22Rv1 (cell line): ENCODE data around the gene RGS6.

Experiments used
- H3K27ac ChIP-seq: fragments of 450-650 bp; 2 replicates; pipeline ENCODE4 v1.5.1; 2017
- CTCF ChIP-seq: fragments of 450-650 bp; IDR thresholded peaks from 2 replicates; pipeline ENCODE4 v1.5.1; 2017; ENCODE audit warnings: mild to moderate bottlenecking
- ZFX ChIP-seq: fragments of 450-650 bp; IDR thresholded peaks from 2 replicates; pipeline ENCODE4 v1.6.1; 2017; ENCODE audit warnings: antibody characterized with exemption, borderline replicate concordance

Gene RGS6

DNA sequence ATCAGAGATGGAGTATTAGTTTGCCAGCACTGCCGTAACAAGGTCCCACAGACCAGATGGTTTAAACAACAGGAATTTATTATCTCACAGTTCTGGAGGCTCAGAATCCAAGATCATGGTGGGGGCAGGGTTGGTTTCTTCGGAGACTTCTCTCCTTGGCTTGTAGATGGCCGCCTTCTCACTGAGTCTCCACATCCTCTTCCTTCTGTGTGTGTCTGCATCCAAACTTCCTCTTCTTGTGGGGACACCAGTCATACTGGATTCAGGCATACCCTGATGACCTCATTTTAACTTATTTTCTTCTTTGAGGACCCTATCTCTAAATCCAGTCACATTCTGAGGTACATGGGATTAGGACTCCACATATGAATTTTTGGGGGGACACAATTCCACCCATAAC lies 455.5 kb downstream of the RGS6 start:
- no peak for TF ChIP-seq ZFX
- TF ChIP-seq CTCF = no peak

GRCh38 chr14:72389200-72389599 lies 457.0 kb downstream of the RGS6 start:
- TF ChIP-seq CTCF = no peak
- no peak for TF ChIP-seq ZFX
- H3K27ac ChIP-seq = no peak overlapping the region

More for the DNA sequence above, 455.5 kb downstream of the RGS6 start:
- H3K27ac ChIP-seq = no peak overlapping the region

DNA sequence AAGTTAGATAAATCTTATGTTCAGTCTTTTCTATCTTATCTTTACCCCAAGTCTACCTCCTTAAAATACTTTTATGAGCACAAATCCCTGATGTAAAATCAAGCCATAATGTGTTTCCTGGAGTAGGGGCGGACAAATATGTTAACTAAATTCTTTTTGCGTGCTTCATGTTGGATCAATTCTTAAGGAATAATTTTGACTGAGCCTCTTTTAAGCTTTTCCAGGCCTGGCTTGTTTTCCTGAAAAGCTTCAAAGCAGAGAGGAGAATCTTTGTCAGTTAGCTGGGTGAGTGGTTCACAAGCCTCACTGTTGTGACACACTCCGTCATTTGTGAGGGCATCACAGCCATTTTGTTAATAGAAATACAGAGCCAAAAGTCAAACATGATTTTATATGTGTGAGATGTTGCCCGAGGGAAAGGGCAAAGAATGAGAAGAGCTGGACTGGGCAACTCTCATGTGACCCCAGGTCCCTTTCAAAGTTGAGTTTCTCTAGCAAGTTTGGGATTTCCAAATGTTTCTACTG lies 468.9 kb downstream of the RGS6 start:
- no peak overlapping the region for H3K27ac ChIP-seq
- TF ChIP-seq CTCF (no peak), ZFX (no peak)

GRCh38 chr14:72401632-72402376 lies 469.6 kb downstream of the RGS6 start:
- TF ChIP-seq ZFX (no peak), CTCF (no peak)

GRCh38 chr14:72402377-72402772 lies 470.1 kb downstream of the RGS6 start:
- no peak overlapping the region for H3K27ac ChIP-seq
- no peak for TF ChIP-seq CTCF
- no peak for TF ChIP-seq ZFX

More at GRCh38 chr14:72401632-72402376, 469.6 kb downstream of the RGS6 start:
- no peak overlapping the region for H3K27ac ChIP-seq

DNA sequence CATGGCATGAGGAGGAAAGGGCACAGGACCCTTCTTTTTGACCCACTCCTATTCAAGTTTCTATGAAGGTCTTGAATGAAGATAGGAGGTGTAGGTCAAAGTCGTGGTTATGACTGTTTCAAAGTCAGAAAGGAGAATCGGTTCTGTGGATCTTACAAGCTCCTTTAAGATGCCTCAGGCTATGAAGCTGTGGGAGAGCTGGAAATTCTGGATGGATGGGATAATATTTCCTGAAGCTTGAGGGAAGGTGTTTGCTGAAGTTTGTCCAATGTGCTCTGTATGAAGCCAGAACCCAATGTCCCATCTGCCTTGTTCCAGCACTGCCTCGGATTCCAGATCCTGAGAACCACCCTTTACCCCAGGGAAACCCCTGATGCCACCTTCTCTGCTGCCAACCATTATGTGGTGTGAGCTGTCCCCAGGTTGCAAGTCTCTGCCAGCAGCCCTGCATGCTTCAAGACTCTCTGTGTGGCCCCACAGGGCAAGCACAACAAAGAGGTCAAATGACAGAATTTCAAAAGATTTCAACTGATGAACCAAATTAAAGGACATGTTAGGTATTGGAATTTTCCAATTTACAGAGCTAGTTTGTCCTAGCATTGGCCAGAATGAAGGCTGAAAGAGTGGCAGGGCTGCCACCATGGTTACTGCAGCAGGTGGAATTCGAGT lies 472.0 kb downstream of the RGS6 start:
- no peak for TF ChIP-seq CTCF
- TF ChIP-seq ZFX = no peak
- H3K27ac ChIP-seq = no peak overlapping the region

DNA sequence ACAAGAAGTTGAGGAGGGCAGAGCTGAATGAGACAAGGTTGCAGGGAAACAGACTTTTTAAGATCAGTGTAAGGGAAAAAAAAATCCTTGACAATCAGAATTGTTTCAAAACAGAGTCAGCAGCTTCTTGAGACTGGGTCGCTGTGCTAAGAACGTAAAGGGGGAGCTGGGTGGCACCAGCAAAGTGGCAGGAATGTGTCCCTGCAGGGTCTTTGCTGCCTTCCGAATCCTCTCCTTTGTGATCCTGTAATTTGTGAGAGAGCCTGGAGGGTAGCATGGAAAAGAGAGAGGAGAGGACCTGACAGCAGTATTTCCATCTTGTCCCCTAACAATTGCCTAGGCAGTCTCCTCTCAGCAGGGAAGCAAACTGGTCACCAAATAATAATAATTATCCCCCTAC lies 472.8 kb downstream of the RGS6 start:
- H3K27ac ChIP-seq = no peak overlapping the region

More for the DNA sequence above, 472.8 kb downstream of the RGS6 start:
- no peak for TF ChIP-seq CTCF
- TF ChIP-seq ZFX = no peak
